RWPE1 (cell line): Measurements from ENCODE around the gene ARMC3.
"Not testable (repeated sequence)": the region's sequence is repeated elsewhere in the genome, so short reads cannot be mapped to it uniquely, and the experiment has no call there.

ENCODE experiments used
- CTCF ChIA-PET: fragments of 350-600 bp; sonication (Branson Sonifier 250); formaldehyde crosslinking; extraction: SDS; loops from one replicate; lab custom pipeline; 2021; lab: Yijun Ruan, JAX
- POLR2A ChIA-PET: fragments of 400-600 bp; formaldehyde crosslinking; extraction: SDS; loops from one replicate; lab custom pipeline; 2020; ENCODE audit warnings: antibody characterized with exemption; ENCODE audit not compliant: low non-redundant PET; lab: Yijun Ruan, JAX
- DNase-seq: peaks from one replicate; pipeline ENCODE4 v3.0.0; 2012; ENCODE audit warnings: low spot score
- H3K27ac ChIP-seq: fragments of 450-650 bp; 2 replicates; pipeline ENCODE4 v1.5.1; 2017
- CTCF ChIP-seq: fragments of 450-650 bp; conservative IDR thresholded peaks from 2 replicates; pipeline ENCODE4 v1.5.1; 2017; ENCODE audit warnings: low read depth, mild to moderate bottlenecking

ARMC3 gene

GRCh38 chr10:22927166-22927565 is 687 bp upstream of the ARMC3 start:
- ChIA-PET POLR2A (no interaction called here), CTCF (interaction anchor here (0.6 kb wide), 2 partner anchors 494 to 547 kb away, joined by 3 to 4 read pairs; no protein-coding TSS in a partner anchor)
- DNase-seq, result no peak
- TF ChIP-seq CTCF, result no peak
- H3K27ac ChIP-seq, result no peak overlapping the region

GRCh38 chr10:22929053-22929452 is 1.2 kb downstream of the ARMC3 start:
- DNase-seq, CTCF ChIA-PET, H3K27ac ChIP-seq, POLR2A ChIA-PET: not testable (repeated sequence)

- ChIA-PET CTCF (no interaction called here), POLR2A (no interaction called here)
- DNase-seq, result peak; percentile 21
- H3K27ac ChIP-seq, result no peak overlapping the region
- no peak for TF ChIP-seq CTCF
Observed at GRCh38 chr10:22931948-22932347, 4.1 kb downstream of the ARMC3 start.

DNA sequence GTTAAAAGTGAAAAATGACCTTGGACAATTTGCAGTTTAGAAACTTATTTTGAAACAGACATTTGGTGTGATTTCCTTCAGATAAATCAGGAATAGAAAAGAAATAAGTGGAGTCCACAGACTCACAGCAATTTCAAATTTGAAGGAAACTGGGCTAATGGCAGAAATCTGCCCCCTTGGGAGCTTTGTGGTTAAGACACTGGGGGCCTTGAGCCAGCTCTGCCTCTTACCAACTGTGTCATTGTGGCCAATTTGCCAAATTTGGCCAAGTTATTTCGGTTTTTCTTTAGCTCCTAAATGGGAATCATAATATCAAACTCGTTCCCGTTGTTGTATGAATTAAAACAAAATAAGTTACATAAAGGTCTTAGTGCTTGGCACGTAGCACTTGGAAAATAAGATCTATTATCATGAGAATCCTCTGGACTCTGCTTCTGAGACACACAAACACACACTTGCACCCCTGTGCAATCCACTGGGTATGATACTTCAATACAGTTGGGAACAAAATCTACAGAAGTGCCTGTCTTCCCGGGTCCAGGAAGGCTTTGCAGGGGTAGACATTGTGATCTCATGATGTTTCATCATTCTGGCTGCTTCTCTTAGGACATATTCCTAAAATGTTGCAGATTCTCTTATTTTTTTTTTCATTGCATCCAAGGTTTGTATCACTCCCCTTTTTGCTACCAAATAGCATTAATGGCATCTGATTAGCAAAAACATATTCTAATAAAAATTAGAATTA is 4.9 kb downstream of the ARMC3 start:
- ChIA-PET CTCF (no interaction called here), POLR2A (no interaction called here)
- DNase-seq, result no peak
- TF ChIP-seq CTCF, result no peak
- no peak overlapping the region for H3K27ac ChIP-seq

GRCh38 chr10:22934726-22935125 is 6.9 kb downstream of the ARMC3 start:
- ChIA-PET CTCF (no interaction called here), POLR2A (no interaction called here)
- no peak overlapping the region for H3K27ac ChIP-seq
- TF ChIP-seq CTCF, result no peak
- no peak for DNase-seq

DNA sequence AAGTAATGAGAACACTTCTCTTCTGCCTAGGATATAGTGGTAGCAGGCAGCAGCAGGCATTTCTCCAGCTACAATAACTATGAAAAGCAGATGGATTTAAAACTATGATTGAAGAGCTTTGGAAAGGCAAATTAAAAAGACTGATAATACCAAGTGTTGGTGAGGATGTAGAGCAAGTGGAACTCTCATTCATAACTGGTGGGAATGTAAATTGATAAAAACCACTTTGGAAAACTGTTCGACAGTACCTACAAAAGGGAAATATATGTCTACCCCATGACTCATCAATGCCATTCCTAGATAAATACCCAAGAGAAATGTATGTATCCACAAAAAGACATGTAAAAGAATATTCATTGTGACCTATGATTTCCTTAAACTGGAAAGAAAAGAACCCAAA is 14.6 kb downstream of the ARMC3 start:
- no peak overlapping the region for H3K27ac ChIP-seq
- POLR2A ChIA-PET, result no interaction called here
- no peak for TF ChIP-seq CTCF
- DNase-seq, result no peak
- CTCF ChIA-PET, result no interaction called here

DNA sequence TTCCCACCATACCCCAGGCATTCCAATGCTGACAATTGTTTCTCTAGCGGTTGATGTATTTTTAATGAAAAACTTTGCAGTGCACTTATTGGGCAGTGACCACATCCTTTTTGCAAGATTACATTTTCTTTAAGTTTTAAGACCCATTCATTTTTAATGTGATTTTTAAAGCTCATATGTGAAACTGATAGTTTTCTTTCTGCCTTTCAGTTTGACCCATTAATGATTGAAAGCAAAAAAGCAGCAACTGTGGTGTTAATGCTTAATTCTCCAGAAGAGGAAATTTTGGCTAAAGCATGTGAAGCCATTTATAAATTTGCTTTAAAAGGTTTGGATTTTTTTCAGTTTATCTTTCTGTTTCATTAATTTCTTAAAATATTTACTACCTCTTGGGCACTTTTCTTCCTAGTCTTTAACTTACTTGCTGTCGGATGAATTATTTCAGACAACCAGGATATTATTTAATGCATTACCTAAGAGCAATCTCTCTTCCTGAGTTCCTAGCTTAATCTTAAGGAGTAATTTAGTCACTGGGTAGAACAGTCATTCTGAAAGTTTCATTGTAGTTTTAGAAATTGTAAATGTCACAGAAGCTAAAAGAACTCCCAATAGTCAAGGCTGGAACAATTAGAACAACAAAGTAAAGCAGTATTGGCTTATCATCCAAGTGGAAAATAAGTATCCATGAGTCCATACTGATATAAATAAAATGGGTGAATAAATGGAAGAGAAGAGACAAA is 18.3 kb downstream of the ARMC3 start:
- ChIA-PET CTCF (interaction anchor here (0.5 kb wide), 1 partner anchor 296 kb away, joined by 3 read pairs; no protein-coding TSS in a partner anchor), POLR2A (no interaction called here)
- no peak for DNase-seq
- no peak overlapping the region for H3K27ac ChIP-seq
- TF ChIP-seq CTCF, result no peak
